ENCODE results near the gene XAF1. TPM values are rescaled to one million over a fixed set of nuclear protein-coding genes. Genes with fewer than 3 reads are reported as not detected.

Gene XAF1
- total and polyA plus RNA-seq, 2 experiments from 2014 or later: not detected

DNA sequence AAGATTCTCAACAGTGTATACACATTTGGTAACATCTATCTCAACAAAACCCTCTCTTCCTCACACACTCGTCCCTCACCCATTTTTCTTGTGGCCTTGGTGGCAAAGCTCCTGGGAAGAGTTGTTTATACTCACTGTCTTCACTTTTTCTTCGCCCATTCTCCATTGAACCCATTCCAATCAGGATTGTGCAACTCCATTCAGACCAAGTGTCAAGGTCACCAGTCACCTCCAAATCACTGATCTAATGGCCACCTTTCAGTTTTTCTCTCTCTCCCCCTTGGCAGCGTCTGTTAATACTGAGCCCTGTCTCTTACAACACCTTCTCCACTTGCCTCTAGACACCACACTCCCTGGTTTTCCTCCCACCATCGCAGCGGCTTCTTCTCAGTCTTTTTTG, 34.1 kb upstream of the XAF1 start (continued):
- TF ChIP-seq, protein P1, sequence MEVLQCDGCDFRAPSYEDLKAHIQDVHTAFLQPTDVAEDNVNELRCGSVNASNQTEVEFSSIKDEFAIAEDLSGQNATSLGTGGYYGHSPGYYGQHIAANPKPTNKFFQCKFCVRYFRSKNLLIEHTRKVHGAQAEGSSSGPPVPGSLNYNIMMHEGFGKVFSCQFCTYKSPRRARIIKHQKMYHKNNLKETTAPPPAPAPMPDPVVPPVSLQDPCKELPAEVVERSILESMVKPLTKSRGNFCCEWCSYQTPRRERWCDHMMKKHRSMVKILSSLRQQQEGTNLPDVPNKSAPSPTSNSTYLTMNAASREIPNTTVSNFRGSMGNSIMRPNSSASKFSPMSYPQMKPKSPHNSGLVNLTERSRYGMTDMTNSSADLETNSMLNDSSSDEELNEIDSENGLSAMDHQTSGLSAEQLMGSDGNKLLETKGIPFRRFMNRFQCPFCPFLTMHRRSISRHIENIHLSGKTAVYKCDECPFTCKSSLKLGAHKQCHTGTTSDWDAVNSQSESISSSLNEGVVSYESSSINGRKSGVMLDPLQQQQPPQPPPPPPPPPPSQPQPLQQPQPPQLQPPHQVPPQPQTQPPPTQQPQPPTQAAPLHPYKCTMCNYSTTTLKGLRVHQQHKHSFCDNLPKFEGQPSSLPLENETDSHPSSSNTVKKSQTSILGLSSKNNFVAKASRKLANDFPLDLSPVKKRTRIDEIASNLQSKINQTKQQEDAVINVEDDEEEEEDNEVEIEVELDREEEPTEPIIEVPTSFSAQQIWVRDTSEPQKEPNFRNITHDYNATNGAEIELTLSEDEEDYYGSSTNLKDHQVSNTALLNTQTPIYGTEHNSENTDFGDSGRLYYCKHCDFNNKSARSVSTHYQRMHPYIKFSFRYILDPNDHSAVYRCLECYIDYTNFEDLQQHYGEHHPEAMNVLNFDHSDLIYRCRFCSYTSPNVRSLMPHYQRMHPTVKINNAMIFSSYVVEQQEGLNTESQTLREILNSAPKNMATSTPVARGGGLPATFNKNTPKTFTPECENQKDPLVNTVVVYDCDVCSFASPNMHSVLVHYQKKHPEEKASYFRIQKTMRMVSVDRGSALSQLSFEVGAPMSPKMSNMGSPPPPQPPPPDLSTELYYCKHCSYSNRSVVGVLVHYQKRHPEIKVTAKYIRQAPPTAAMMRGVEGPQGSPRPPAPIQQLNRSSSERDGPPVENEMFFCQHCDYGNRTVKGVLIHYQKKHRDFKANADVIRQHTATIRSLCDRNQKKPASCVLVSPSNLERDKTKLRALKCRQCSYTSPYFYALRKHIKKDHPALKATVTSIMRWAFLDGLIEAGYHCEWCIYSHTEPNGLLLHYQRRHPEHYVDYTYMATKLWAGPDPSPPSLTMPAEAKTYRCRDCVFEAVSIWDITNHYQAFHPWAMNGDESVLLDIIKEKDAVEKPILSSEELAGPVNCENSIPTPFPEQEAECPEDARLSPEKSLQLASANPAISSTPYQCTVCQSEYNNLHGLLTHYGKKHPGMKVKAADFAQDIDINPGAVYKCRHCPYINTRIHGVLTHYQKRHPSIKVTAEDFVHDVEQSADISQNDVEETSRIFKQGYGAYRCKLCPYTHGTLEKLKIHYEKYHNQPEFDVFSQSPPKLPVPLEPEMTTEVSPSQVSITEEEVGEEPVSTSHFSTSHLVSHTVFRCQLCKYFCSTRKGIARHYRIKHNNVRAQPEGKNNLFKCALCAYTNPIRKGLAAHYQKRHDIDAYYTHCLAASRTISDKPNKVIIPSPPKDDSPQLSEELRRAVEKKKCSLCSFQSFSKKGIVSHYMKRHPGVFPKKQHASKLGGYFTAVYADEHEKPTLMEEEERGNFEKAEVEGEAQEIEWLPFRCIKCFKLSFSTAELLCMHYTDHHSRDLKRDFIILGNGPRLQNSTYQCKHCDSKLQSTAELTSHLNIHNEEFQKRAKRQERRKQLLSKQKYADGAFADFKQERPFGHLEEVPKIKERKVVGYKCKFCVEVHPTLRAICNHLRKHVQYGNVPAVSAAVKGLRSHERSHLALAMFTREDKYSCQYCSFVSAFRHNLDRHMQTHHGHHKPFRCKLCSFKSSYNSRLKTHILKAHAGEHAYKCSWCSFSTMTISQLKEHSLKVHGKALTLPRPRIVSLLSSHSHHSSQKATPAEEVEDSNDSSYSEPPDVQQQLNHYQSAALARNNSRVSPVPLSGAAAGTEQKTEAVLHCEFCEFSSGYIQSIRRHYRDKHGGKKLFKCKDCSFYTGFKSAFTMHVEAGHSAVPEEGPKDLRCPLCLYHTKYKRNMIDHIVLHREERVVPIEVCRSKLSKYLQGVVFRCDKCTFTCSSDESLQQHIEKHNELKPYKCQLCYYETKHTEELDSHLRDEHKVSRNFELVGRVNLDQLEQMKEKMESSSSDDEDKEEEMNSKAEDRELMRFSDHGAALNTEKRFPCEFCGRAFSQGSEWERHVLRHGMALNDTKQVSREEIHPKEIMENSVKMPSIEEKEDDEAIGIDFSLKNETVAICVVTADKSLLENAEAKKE (CRISPR knock-in tag; IDR thresholded peaks at IDR 0.05): no peak
- TF ChIP-seq ZNF331 (CRISPR knock-in tag; IDR thresholded peaks at IDR 0.05; ENCODE audit: low read depth): no peak
- TF ChIP-seq, protein P2, sequence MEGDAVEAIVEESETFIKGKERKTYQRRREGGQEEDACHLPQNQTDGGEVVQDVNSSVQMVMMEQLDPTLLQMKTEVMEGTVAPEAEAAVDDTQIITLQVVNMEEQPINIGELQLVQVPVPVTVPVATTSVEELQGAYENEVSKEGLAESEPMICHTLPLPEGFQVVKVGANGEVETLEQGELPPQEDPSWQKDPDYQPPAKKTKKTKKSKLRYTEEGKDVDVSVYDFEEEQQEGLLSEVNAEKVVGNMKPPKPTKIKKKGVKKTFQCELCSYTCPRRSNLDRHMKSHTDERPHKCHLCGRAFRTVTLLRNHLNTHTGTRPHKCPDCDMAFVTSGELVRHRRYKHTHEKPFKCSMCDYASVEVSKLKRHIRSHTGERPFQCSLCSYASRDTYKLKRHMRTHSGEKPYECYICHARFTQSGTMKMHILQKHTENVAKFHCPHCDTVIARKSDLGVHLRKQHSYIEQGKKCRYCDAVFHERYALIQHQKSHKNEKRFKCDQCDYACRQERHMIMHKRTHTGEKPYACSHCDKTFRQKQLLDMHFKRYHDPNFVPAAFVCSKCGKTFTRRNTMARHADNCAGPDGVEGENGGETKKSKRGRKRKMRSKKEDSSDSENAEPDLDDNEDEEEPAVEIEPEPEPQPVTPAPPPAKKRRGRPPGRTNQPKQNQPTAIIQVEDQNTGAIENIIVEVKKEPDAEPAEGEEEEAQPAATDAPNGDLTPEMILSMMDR (conservative IDR thresholded peaks at IDR 0.05; ENCODE audit: low read depth in 2 of 2): no peak
- TF ChIP-seq POLR2AphosphoS5 (IDR thresholded peaks at IDR 0.05; ENCODE audit: low read depth): no peak
- TF ChIP-seq, protein P3, sequence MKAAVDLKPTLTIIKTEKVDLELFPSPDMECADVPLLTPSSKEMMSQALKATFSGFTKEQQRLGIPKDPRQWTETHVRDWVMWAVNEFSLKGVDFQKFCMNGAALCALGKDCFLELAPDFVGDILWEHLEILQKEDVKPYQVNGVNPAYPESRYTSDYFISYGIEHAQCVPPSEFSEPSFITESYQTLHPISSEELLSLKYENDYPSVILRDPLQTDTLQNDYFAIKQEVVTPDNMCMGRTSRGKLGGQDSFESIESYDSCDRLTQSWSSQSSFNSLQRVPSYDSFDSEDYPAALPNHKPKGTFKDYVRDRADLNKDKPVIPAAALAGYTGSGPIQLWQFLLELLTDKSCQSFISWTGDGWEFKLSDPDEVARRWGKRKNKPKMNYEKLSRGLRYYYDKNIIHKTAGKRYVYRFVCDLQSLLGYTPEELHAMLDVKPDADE (IDR thresholded peaks at IDR 0.05): no peak
- no peak for TF ChIP-seq CREB1 (CRISPR knock-in tag; IDR thresholded peaks at IDR 0.05; ENCODE audit: low read depth)
- no peak for TF ChIP-seq EZH2phosphoT487 (IDR thresholded peaks at IDR 0.05; ENCODE audit: unreplicated experiment)
- TF ChIP-seq, protein P4, sequence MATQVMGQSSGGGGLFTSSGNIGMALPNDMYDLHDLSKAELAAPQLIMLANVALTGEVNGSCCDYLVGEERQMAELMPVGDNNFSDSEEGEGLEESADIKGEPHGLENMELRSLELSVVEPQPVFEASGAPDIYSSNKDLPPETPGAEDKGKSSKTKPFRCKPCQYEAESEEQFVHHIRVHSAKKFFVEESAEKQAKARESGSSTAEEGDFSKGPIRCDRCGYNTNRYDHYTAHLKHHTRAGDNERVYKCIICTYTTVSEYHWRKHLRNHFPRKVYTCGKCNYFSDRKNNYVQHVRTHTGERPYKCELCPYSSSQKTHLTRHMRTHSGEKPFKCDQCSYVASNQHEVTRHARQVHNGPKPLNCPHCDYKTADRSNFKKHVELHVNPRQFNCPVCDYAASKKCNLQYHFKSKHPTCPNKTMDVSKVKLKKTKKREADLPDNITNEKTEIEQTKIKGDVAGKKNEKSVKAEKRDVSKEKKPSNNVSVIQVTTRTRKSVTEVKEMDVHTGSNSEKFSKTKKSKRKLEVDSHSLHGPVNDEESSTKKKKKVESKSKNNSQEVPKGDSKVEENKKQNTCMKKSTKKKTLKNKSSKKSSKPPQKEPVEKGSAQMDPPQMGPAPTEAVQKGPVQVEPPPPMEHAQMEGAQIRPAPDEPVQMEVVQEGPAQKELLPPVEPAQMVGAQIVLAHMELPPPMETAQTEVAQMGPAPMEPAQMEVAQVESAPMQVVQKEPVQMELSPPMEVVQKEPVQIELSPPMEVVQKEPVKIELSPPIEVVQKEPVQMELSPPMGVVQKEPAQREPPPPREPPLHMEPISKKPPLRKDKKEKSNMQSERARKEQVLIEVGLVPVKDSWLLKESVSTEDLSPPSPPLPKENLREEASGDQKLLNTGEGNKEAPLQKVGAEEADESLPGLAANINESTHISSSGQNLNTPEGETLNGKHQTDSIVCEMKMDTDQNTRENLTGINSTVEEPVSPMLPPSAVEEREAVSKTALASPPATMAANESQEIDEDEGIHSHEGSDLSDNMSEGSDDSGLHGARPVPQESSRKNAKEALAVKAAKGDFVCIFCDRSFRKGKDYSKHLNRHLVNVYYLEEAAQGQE (IDR thresholded peaks at IDR 0.05; ENCODE audit: unreplicated experiment): no peak
